ENCODE results near the gene TTC39C.

Gene TTC39C

DNA sequence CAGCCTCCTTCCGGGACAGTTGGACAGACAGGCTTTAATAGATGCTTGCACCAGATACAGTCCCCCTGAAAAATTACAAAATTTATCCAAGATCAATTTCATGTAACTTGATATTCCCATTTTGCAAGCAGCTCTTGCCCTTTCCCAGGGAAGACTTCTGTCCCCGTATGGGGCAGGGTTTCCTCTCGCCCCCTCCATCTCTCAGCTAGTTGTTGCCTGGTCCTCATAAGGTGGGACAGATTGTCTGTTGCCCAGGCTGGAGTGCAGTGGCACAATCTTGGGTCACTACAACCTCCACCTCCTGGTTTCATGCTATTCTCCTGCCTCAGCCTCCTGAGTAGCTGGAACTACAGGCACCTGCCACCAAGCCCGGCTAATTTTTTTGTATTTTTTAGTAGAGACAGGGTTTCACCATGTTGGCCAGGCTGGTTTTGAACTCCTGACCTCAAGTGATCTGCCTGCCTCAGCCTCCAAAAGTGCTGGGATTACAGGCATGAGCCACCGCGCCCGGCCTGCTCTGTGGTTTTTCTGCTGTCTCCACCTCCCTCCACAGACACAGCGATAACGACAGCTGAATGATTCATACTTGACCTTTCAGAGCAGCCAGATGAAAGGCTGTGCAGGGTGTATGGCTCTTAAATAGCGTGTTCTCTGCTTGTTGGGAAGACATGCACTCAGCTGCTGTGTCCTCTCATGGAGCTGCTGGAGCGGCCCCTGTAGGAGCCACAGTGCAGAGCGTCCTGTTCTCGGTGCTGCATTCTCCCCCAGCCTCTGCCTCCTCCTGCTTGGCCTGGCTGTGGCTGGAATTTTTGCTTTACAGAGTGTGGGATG lies 61.4 kb downstream of the TTC39C start:
- TF ChIP-seq RAD21 (IDR thresholded peaks at IDR 0.05; ENCODE audit: low read depth) (peak; percentile 11; the same call in 1 of the 2 replicates), CREB1 (IDR thresholded peaks at IDR 0.05; ENCODE audit: low read depth) (no peak)

- TF ChIP-seq REST (IDR thresholded peaks at IDR 0.05; ENCODE audit: low read depth) (no peak), YY1 (IDR thresholded peaks at IDR 0.05; ENCODE audit: low read depth) (no peak), MAX (IDR thresholded peaks at IDR 0.05) (no peak), CEBPB (IDR thresholded peaks at IDR 0.05) (no peak), TAF1 (IDR thresholded peaks at IDR 0.05; ENCODE audit: low read depth) (no peak), FOXM1 (IDR thresholded peaks at IDR 0.05; ENCODE audit: borderline replicate concordance, low read depth) (no peak), NFIC (IDR thresholded peaks at IDR 0.05) (no peak), RAD21 (IDR thresholded peaks at IDR 0.05; ENCODE audit: low read depth) (no peak), TCF12 (IDR thresholded peaks at IDR 0.05; ENCODE audit: low read depth) (no peak), CREB1 (IDR thresholded peaks at IDR 0.05; ENCODE audit: low read depth) (no peak), USF1 (IDR thresholded peaks at IDR 0.05) (no peak), EGR1 (IDR thresholded peaks at IDR 0.05) (no peak), ZBTB7A (IDR thresholded peaks at IDR 0.05; ENCODE audit: low read depth) (no peak), EP300 (IDR thresholded peaks at IDR 0.05; ENCODE audit: borderline replicate concordance) (no peak)
Measured at GRCh38 chr18:24076950-24077349, 62.4 kb downstream of the TTC39C start.

DNA sequence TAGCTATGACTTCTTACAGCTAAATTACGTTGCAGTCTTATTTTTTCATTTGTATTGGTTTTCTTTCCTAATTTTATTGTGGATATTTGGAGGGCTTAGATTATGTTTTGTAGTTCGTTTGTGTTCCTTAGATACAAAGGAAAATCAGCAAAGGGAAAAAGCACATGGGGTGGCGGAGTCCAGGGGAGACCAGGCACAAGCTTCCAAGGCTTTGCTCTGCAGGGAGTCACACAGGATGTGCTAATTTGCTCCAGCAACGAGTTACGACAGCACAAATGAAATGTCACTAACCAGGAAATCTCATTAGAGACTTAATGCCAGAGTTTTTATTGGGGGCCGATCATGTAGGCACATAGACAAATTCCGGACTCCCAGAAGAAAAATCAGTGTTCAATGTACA lies 63.8 kb downstream of the TTC39C start:
- TF ChIP-seq MAX (IDR thresholded peaks at IDR 0.05), result no peak
- TF ChIP-seq EP300 (IDR thresholded peaks at IDR 0.05; ENCODE audit: borderline replicate concordance), result no peak
- TF ChIP-seq CEBPB (IDR thresholded peaks at IDR 0.05), result no peak
- TF ChIP-seq RAD21 (IDR thresholded peaks at IDR 0.05; ENCODE audit: low read depth), result no peak

GRCh38 chr18:24080861-24081260 lies 66.3 kb downstream of the TTC39C start:
- TF ChIP-seq MAX (IDR thresholded peaks at IDR 0.05) (no peak), FOXM1 (IDR thresholded peaks at IDR 0.05; ENCODE audit: borderline replicate concordance, low read depth) (no peak), EP300 (IDR thresholded peaks at IDR 0.05; ENCODE audit: borderline replicate concordance) (no peak), EGR1 (IDR thresholded peaks at IDR 0.05) (no peak), REST (IDR thresholded peaks at IDR 0.05; ENCODE audit: low read depth) (no peak), CREB1 (IDR thresholded peaks at IDR 0.05; ENCODE audit: low read depth) (no peak), RAD21 (IDR thresholded peaks at IDR 0.05; ENCODE audit: low read depth) (no peak), CEBPB (IDR thresholded peaks at IDR 0.05) (no peak), USF1 (IDR thresholded peaks at IDR 0.05) (no peak), YY1 (IDR thresholded peaks at IDR 0.05; ENCODE audit: low read depth) (no peak), ZBTB7A (IDR thresholded peaks at IDR 0.05; ENCODE audit: low read depth) (no peak), TCF12 (IDR thresholded peaks at IDR 0.05; ENCODE audit: low read depth) (no peak)

DNA sequence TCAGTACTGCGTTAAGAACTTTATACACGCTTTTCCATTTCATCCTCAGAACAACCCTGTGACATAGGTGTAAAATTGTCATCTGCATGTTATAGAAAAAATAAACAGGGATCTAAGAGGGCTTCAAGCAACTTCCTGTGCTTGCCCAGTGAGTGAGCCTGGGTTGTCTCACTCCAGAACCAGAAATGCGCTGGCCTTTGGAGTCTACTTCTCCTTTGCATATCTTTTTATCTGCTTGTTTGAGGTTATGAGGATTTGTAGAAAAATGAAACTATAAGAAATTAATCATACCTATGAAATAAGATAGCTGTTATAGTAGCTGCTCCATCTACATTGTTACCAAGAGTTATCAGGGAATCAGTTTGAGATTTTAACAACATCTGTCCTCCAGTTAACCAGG lies 69.0 kb downstream of the TTC39C start:
- TF ChIP-seq EGR1 (IDR thresholded peaks at IDR 0.05) (no peak), CREB1 (IDR thresholded peaks at IDR 0.05; ENCODE audit: low read depth) (no peak), TCF12 (IDR thresholded peaks at IDR 0.05; ENCODE audit: low read depth) (no peak), REST (IDR thresholded peaks at IDR 0.05; ENCODE audit: low read depth) (no peak), RAD21 (IDR thresholded peaks at IDR 0.05; ENCODE audit: low read depth) (no peak), CEBPB (IDR thresholded peaks at IDR 0.05) (no peak)

Data from Ishikawa (cell line).